NOMO-1 treated with DMSO at 0.1 percent for 48 hours (cell line): ENCODE results near the gene NKAIN1.
A peak's percentile ranks its signal among the peaks of the same experiment; 100 is the strongest.

Experiments
- DNase-seq: peaks from one replicate; lab custom pipeline; 2025; ENCODE audit not compliant: unreplicated experiment; lab: John Stamatoyannopoulos, UW

NKAIN1 gene

DNA sequence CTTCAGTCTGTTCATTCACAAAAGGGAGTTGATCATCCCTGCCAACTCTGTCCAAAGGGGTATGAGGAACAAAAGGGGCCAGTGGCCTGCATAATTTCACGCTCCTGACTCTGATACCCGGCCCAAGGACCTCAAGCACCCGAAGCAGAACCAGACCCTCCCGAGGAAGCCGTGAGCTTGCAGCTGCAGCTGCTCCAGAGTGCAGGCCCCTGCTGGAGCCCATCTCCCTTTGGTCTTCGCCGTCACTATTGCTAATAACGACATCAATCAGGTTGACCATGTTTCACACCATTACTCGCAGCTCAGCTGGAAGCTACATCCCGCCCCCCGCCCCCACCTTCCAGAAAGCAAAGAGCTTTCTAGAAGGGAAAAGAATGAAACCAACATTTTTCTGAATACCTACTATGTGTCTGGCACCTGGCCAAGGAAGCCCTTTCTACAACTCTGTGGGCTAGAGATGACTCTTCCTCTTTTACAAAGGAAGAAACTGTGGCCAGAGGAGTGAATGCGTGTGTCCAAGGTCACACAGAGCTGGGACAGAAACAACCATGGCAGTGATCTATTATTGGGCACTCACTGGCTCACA is 5.5 kb downstream of the NKAIN1 start:
- DNase-seq, result no peak

DNA sequence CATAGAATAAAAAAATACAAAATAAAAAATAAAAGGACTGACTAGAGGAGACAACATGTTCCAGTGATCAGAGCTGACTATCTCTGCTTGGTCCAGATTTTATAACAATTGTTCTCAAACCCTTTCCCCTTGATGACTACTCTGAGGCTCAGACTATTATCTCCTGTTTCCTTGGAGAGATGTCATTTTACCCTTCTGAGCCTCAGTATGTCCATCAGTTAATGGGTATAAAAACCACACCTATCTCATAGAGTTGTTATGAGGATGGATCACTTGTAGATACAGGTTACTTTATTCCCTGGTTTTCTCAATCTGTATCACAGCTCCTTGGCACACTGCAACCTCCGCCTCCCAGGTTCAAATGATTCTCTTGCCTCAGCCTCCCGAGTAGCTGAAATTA is 7.0 kb downstream of the NKAIN1 start:
- DNase-seq, result no peak

DNA sequence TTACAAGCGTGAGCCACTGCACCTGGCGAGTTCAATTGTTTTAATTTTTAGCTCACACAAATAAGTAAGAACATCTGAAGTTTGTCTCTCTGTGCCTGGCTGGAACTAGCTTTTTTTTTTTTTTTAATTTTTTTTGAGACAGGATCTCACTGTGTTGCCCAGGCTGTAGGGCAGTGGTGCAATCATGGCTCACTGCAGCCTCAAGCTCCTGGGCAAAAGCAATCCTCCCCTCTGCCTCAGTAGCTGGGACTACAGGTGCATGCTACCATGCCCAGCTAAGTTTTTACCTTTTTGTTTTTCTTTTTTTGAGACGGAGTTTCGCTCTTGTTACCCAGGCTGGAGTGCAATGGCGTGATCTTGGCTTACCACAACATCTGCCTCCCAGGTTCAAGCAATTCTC is 7.9 kb downstream of the NKAIN1 start:
- no peak for DNase-seq

DNA sequence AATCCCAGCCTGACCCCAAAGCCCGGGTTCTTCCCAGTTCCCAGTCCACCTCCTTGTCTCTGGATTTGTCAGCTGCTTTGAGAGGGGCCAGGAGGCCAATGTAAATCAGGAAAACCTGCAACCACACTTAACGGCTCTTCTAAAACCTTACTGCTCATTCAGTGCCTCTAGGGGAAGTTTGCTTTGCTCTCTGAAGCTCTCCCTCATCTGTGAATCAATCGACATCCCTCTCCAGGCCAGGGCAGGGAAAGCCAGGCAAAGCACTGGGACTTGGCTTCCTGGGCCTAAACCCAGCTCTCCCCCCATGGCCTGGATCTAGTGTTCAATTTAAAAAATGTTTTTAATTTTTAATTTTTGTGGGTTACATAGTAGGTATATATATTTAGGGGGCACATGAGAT is 9.3 kb downstream of the NKAIN1 start:
- no peak for DNase-seq

DNA sequence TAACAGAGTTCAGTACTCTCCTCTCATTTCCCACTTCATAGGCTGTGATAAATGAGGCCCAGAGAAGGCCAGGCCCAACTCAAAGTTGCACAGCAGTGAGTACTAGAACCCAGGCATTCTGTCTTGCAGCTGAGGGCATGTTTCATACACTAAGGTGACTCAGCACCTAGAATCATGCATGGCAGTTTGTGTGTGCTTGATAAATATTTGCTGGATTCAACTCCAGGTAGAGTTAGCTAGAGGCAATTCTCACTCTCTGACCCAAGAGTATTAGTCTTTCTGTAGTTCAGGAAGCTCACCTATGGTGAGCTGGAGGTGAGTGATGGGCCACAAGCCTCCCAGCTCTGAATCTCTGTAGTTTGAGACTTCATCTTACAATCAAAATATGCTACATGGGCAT is 10.7 kb downstream of the NKAIN1 start:
- DNase-seq, result no peak

DNA sequence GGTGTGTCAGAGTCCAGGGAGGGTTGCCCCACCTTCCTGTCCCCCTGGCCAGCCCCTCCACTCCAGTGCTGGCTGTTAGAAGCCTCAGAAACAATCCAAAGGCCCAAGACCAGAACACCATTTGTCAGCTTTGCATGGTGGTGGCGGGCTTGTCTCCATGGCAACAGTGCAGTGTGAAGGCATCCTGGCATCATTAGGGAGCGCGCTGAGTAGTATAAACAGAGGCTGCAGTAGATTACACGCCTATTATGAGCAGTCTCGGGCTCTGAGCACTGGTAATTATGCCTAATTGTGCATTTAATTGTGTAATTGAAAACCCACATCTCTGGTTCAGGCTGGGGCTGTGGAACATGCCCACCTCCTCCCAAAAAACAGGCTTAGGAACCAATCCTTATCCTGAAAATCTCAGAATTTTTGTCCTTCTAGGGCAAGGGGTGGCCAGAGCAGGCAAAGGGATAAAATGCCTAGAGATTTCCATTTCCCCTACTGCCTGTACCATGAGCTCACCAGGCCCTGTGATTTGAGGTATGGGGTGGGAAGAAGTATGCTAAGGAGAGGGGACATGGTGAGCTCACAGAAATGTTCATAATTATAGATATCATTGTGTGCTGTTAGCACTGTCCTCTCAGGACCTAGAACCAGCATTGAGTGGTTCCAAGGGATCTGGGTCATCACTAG is 11.7 kb downstream of the NKAIN1 start:
- DNase-seq, result no peak

DNA sequence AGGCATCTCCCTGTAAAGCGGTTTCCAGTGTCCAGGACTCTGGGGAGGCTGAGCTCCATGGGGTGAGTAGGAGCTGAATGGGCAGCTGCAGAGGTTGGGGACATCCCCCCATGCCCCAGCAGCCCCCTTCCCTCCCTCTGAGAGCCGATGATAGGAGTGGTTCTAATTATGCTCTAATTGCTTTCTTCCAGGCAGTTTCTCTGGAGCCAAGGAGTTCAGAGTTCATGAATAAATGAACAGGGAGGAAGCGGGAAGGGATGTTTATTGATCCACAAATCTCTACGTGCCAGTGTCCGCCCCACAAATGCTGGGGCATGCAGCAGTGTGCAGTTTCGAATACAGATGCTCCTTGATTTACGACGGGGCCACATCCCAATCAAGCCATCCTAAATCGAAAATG is 15.6 kb downstream of the NKAIN1 start:
- no peak for DNase-seq

DNA sequence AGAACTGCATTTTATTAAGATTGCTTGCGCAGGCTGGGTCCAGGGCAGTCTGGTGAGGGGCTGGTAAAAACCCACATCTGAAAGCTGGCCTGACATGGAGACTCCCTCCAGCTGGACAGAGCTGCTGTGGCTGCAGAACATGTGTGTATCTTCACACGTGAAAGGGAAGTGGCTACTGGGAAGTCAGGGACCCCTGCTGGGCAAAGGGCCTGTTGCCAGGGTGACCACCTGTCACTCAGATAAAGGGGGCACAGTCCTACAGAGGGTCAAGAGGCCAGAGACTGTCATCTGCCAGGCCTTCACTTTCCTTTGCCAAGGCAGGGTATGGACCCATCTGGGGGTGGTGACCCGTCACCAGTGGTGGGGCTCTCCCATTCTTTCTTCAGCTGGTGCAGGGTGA is 17.5 kb downstream of the NKAIN1 start:
- DNase-seq, result no peak

DNA sequence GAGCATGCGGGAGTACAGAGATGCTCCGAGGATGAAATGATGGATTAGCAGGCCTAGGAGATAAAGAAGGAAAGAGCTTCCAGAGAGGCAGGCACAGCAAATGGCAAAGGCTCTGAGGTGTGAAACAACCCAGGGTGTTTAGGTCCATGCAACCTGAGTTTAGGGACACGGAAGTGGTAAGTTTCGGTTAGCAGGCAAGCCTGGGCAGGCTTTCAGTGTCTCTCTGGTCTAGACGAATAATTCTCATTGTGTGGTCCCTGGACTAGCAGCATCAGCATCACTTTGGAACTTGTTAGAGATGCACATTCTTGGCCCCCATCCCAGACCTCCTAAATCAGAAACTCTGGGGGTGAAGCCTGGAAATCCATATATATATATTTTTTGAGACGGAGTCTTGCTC is 18.6 kb downstream of the NKAIN1 start:
- DNase-seq, result no peak

DNA sequence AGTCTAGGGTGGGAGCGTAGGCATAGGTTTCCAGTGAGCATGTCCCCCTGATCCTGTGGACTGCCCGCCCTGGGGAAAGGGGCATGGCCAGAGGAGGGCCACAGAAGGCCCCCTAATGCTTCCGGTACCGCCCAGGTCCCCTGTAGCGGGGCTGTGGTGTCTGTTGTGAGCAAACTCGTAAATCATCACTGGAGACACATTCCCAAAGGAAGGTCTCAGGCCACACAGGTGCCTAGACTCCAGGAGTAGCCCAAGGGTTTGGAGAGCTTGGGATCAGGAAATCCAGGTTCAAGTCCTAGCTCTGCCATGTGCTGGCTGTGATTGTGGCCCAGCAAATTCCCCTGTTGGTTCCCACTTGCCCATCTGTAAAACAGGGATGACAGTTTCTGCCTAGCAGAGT is 20.2 kb downstream of the NKAIN1 start:
- DNase-seq, result no peak

DNA sequence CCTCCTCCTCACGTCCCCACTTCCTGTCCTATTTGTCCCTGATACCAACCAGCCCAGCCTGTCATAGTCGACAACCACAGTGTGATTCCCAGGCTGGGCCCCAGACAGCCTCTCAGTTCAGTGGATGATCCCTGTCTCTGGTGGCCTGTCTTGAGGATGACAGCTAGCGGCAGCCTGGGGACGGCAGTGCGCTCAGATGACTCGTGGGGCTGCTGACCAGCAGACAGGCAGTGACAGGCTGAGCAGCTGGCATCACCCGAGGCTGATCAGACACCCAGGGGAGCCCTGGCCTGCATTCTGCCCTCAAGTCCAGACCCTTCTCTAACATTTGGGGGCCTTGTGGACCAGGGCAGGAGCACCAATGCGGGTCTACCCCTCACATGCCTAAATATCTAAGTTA is 21.0 kb downstream of the NKAIN1 start:
- no peak for DNase-seq

DNA sequence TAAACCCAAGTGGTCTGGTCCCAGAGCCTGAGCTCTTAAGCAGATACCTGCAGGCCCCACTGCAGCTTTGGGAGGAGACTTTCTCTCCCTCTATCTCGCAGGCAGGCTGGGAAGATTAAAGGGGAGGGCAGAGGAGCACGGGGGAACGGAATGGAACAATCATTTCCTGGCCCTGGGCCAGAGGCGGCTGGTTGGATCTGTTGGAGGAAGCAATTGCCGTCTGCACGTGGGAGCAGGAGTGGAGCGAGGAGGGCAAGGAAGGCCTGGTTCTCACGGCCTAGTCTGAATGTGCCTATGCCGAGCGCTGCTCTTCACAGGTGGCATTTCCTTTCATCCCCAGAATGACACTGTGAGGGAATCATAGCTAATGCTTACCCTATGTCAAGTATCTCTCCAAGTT is 23.7 kb downstream of the NKAIN1 start:
- no peak for DNase-seq

DNA sequence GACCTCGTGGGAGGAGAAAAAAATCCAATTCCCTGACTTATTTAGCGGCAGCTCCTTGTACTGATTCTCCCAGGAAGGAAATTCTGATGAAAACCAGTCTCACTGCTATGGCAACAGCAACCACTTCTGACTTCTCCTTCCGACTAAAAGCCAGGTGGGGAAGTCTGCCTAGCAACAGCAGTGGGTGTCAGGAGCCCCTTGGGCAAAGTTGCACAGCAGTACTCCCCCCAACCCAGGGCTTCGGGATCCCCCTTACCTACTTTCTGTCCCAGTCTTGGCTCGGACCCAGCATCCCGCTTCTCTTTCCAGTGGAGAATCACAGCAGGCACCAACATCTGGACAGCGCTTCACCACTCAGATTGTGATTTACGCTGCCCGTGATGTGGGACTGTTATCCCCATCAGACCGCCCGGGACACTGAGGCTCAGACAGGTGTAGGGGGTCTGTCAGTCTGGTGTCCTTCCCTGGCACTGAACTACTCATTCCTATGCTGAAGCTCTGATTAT is 24.6 kb downstream of the NKAIN1 start:
- no peak for DNase-seq

DNA sequence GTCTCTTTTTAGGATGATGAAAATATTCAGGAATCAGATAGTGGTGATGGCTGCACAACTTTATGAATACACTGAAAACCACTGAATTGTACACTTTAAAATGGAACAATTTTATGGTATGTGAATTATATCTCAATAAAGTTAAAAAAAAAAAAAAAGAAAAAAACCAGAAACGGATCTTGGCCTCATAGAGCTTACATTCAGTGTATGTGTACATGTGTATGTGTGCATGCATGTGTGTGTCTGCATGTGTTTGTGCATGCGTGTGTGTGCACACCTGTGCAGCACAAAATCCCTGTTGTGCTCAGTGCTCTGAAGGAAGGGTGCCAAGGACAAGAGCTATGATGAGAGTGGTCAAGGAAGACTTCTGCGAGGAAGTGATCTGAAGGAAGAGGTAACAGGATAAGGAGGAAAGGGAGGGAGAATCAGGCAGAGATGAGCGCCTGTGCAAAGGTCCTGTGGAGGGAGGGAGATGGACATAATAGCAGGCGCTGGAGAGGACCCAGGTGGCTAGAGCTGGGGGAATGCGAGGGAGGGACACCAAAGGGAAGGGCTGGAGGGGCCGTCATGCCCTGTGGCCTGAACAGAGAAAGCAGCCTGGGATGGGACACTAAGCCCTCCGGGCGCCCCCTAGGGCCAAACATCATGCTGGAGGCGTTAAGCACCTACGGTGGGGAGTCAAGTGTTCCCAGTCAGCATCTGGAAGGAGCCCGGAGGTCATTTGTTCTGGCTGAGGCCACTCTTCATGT is 25.2 kb downstream of the NKAIN1 start:
- DNase-seq, result no peak

DNA sequence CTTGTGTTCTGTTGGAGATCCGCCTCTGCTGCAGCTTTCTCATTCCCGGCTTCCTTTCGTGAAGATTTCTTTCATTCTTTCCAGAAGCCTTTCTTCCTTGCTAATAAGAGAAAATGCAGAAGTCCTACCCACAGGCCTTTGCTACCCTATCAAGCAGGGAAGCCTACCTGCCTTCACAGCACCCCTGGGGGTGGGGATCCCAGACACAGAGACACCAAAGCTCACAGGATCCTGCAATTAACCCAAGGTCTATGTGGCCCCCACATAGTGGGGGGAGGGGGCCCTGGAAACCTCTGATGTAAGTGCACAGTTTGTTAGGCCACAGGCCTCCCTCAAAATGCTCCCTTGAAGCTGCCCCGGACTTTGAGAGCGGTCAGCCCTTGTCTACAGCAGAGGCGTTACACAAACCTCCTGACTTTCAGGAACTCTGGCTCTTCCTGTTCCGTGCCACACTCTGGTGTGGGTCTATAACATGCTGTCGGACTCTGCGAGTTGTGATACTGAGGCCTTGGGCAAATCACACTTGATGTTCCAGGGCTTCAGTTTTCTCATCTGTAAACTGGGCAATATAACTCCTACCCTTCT is 31.2 kb downstream of the NKAIN1 start:
- peak; percentile 51 for DNase-seq

DNA sequence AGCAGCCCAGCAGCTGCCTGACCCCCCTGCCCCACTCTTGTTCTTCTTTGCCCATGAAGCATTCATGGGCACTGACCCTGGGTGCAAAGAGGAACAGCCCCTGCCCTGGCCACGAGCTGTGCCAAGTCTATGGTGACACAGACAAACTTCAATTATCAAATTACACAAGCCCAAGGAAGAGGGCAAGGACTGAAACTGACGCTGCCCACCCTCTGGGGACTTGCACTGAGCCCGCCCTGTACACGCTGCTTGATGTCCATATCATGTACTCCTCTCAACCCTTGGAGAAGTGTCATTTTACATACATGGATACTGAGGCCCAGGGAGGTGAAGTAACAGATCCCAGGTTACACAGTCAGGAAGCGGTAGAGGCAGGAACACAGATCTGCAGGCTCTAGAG is 32.1 kb downstream of the NKAIN1 start:
- DNase-seq, result no peak

DNA sequence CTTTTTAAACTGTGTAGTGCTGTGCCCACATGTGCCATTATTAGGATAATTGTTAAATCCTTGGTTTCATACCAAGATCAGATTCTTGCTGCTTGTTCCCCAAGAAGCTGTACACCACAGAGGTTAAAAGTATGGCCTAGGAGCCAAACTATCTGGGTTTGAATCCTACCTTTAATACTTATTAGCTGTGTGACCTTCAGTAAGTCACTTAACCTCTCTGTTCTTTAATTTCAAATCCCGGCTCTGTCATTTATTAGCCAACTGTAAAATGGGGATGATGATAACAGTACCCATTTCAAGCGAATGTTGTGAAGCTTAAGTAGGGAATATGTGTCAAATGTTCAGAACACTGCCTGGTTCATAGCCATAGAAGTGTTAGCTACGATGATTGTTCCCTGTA is 32.6 kb downstream of the NKAIN1 start:
- no peak for DNase-seq

DNA sequence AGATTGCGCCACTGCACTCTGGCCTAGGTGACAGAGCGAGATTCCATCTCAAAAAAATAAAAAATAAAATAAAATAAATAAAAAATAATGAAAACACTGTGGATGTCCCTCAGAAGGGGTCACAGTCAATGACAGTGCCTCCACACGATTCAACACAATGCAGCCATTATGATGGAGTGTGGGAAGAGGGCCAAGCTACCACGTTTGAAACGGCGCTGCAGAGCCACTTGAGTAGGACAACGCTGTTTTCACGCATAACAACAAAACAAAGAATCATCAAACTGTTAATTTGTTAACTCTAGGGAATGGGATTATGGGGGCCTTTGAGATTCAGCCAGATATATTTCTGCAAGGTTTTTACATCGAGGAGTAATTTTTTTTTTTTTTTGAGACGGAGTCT is 36.5 kb downstream of the NKAIN1 start:
- DNase-seq, result no peak

DNA sequence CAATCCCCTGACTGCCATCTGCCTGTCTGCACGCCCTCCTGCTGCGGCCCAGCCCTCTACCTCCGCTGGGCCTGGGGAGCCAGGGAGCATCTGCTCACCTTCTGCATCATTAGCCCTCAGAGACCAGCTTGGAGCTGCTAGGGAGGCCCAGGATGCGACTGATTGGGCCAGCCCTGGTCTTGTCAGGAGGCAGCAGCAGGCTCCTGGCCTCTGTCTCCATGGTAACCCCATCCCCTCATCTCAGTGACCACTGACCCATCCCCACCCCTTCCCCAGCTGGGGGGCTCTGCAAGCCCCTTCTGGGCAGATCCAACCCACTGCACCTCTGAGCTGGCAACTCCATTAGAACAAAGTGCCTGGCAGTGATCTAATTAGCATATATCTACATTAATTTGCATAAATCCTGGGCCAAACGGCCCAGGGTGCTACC is 37.7 kb downstream of the NKAIN1 start:
- no peak for DNase-seq

DNA sequence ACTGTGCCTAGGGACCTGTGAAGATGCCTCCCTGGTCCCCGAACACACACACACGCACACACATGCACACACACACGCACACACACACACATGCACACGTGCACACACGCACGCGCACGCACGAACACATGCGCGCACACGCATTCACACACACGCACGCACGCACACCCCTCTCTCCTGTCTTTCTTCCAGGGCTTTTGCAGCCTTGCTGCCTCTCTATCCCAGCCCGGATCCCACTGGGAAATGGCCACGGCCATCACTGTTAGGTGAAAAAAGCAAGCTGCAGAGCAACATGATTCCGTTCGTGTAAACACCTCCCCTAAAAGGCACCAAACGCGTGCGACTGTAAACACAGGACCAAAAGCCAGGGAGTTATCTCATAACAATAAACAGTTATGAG is 39.7 kb downstream of the NKAIN1 start:
- no peak for DNase-seq

DNA sequence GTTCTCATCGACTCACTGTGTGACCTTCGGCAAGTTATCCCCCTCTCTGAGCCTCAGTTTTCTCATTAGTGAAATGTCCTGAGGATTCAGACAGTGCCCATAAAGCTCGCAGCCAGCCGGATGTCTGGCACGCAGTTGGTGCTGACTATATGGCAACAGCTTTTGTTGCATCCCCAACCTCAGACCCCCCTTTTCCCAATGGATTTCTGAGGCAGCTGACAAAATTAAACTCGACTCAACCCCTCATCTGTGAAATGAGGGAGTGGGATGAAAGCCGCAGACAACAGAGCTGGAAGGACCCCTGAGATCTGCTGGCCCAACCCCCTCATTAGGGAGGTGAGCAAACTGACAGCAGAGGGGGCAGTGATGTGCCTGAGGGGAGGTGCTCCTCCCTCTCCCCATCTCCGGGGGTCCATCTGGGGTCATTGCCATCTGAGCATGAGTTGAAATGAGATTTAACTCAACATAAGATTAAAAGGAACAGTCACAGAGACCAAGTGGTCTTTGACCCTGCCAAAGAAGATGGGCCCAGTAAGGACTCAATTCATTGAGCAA is 40.4 kb downstream of the NKAIN1 start:
- no peak for DNase-seq

DNA sequence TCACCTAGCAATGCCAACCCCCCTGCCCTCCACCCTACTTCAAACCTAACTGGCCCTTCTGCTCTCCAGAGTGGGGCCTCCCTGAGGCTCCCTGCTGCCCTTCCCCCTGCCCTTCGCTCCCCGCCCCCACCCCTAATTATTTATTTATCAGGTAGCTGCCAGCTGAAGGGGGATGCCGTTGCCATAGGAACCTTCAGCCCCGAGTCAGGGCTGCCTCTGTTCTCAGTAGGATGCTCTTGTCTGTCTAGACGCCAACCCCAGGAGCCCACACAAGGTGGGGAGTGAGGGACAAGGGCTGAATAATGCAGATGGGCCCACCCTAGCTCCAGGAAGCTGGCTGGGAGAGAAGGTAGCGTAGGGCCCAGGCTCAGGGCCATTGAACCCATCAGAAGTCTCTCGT is 41.1 kb downstream of the NKAIN1 start:
- no peak for DNase-seq
